ENCODE measurements around the gene AGMO.

Gene AGMO

GRCh38 chr7:15464667-15465121, 97.1 kb downstream of the AGMO start:
- H3K27me3 Mint-ChIP-seq = no peaks in the 10 kb centered on the region
- no peak overlapping the region for H3K27ac Mint-ChIP-seq
- H3K36me3 Mint-ChIP-seq (ENCODE audit: low read depth) = no peaks in the 10 kb centered on the region
- no peak overlapping the region for H3K4me3 Mint-ChIP-seq
- no peaks in the 10 kb centered on the region for H3K9me3 Mint-ChIP-seq
- no peaks in the 10 kb centered on the region for H3K4me1 Mint-ChIP-seq (ENCODE audit: low read depth)

DNA sequence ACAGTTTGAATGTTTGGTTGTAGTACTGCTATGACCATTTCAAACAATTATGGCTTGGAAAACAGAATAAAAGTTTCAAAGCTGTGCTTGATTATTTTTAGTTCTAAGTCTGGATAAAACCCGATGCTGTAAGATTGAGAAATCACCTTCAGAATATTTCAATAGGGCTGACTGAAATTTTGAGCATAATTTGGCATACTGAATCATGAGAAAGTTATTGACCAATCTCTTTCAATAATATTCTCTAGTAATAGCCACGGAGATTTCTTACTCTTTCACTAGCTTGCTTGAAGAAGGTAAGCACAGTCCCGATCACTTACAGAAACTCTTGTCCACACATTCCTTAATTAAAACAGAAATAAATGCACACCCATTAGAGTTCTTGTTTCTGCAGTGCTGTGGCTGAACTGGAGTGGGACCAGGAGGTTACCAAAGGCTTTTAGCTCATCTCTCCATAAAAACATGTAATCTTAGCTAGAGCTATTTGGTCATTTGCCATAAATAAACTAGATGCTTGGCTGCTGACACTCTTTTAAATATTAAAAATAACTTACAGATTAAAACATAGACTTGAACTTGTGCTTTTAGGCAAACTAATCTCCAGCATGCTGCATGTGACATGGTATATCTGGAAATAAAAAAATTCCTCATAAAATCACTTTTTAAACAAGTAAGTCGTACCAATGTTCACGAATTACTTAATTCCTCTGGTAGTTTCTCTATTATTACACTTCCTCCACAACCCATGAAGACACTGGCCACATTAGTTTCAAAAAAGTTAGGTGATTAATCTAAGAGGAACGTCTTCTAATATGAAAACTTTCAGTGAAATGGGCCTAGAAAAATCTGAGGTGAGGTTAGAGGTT, 97.8 kb downstream of the AGMO start:
- Mint-ChIP-seq H3K27ac (no peak overlapping the region), H3K4me1 (ENCODE audit: low read depth) (no peaks in the 10 kb centered on the region), H3K36me3 (ENCODE audit: low read depth) (no peaks in the 10 kb centered on the region), H3K27me3 (no peaks in the 10 kb centered on the region), H3K4me3 (no peak overlapping the region), H3K9me3 (peaks cover 3% of the 10 kb centered on the region)

DNA sequence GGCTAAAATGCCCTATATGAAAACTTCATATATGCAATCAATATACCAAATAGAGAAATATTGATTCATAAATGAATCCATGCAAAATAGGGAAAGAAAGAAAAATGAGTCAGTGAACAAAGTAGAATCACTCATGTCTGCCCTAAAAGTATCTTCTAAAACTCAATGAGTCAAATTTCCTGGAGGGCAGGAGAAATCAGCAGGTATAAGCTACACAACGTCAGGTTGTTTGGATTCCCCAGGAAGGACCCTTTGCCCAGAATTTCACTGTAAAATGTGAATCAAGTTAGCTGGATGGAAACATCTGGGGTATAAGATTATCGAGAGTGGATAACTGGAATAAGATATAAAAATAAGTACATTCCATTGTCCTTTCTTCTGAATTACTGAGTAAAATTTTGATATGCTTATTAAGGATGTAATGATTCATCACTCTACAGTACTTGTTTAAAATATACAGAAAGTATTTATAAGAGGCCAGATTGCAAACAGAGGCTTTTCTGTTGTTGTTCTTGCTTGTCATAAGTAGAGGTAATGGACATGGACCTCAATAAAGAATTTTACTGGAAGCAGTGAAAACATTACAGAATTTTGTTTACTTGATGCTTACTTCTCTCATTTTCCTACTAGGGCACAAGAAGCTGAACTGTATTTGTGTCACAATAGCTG, 99.0 kb downstream of the AGMO start:
- no peak overlapping the region for H3K4me3 Mint-ChIP-seq
- no peaks in the 10 kb centered on the region for H3K27me3 Mint-ChIP-seq
- peaks cover 5% of the 10 kb centered on the region for H3K9me3 Mint-ChIP-seq
- no peak overlapping the region for H3K27ac Mint-ChIP-seq
- H3K4me1 Mint-ChIP-seq (ENCODE audit: low read depth) = no peaks in the 10 kb centered on the region
- H3K36me3 Mint-ChIP-seq (ENCODE audit: low read depth) = no peaks in the 10 kb centered on the region

DNA sequence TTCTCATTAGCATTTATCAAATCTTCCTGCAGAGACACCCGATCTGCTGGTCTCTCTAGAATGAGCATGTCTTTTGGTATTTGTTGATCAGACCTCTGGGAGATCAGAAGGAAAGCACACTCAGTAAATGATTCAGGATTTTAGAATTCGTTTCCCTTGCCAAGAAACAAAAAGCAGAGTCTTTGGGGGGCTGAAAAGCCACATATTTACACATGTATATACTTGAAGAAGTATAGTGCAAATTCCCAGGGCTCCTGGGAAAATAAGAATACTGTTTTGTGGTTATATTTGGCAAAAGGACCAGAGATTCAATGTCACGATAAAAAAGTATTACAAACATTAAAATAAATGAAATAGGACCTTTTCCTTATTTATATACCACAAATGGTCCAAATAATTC, 100.2 kb downstream of the AGMO start:
- H3K4me3 Mint-ChIP-seq = no peak overlapping the region
- no peak overlapping the region for H3K27ac Mint-ChIP-seq
- peaks cover 5% of the 10 kb centered on the region for H3K9me3 Mint-ChIP-seq
- no peaks in the 10 kb centered on the region for H3K27me3 Mint-ChIP-seq
- no peaks in the 10 kb centered on the region for H3K4me1 Mint-ChIP-seq (ENCODE audit: low read depth)
- H3K36me3 Mint-ChIP-seq (ENCODE audit: low read depth) = no peaks in the 10 kb centered on the region

GRCh38 chr7:15459018-15459615, 102.7 kb downstream of the AGMO start:
- Mint-ChIP-seq H3K9me3 (peaks cover 5% of the 10 kb centered on the region), H3K27ac (no peak overlapping the region), H3K36me3 (ENCODE audit: low read depth) (no peaks in the 10 kb centered on the region), H3K4me3 (no peak overlapping the region), H3K27me3 (no peaks in the 10 kb centered on the region), H3K4me1 (ENCODE audit: low read depth) (no peaks in the 10 kb centered on the region)

DNA sequence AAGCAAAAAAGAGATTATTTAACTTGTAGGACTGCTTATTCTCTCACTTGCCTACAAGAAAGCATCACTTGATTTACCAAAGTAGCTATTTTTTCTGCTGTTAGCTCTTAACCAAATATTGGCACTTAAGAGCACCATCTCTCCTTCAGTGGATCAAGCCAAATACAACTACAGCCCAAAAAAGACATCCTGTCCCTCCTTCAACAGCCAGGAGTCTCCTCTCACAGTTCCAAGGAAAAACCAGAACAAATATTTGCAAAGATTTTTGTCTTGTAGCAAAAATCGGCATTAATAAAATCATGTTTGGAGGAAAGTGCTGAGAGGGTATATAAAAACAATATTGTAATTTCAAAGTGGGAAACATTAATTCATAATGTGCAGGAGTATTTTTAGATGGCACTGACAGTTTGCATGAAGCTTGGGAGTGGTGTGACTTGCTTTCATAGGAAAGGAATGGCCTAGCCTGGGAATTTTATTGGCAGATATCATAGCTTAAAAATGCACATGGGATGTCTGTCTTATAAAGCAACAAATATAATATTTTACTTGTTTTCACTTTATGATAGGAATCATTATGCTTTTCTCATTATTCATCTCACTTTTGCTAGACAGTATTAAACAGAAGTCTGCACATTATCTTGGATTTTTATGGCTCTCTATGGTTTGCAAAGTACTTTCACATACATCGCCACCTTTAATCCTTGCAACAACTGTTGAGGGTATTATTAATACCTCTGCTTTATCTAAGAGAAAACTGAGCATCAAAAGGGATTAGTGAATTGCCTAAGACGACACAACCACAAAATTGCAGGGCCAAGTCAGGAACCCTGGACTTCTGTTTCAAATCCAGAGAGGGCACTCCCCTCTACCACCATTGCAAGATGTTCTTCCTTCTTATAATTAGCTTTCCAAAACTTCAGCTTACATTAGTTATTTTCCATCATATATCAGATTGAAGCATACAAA, 103.5 kb downstream of the AGMO start:
- Mint-ChIP-seq H3K36me3 (ENCODE audit: low read depth) (no peaks in the 10 kb centered on the region), H3K27me3 (no peaks in the 10 kb centered on the region), H3K4me3 (no peak overlapping the region), H3K9me3 (peaks cover 7% of the 10 kb centered on the region), H3K4me1 (ENCODE audit: low read depth) (no peaks in the 10 kb centered on the region), H3K27ac (no peak overlapping the region)

- H3K36me3 Mint-ChIP-seq (ENCODE audit: low read depth) = no peaks in the 10 kb centered on the region
- H3K27me3 Mint-ChIP-seq = no peaks in the 10 kb centered on the region
- no peak overlapping the region for H3K4me3 Mint-ChIP-seq
- H3K27ac Mint-ChIP-seq = no peak overlapping the region
- H3K9me3 Mint-ChIP-seq = peaks cover 13% of the 10 kb centered on the region
- no peaks in the 10 kb centered on the region for H3K4me1 Mint-ChIP-seq (ENCODE audit: low read depth)
Observed at GRCh38 chr7:15452670-15453069, 109.1 kb downstream of the AGMO start.

- H3K27ac Mint-ChIP-seq = no peak overlapping the region
- H3K4me3 Mint-ChIP-seq = no peak overlapping the region
- H3K4me1 Mint-ChIP-seq (ENCODE audit: low read depth) = no peaks in the 10 kb centered on the region
- H3K27me3 Mint-ChIP-seq = no peaks in the 10 kb centered on the region
- no peaks in the 10 kb centered on the region for H3K36me3 Mint-ChIP-seq (ENCODE audit: low read depth)
- H3K9me3 Mint-ChIP-seq = peaks cover 29% of the 10 kb centered on the region
Observed at GRCh38 chr7:15446722-15447121, 115.1 kb downstream of the AGMO start.

DNA sequence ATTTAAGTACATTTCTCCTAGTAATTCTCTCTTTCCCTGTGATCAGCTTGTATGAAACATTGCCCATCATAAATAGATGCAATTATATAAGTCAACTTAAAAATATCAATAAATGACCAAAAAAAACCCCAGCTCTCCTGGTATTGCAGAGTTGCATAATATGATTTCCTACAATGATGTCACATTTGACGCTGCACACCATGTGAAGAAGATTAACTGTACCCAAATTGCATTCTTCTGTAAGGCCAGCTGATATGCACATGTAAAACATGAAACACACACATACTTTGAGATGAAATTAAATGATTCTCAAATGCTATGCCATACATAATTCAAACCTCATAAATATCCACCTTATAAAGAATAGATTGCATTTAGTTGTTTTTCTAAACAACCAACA, 115.5 kb downstream of the AGMO start:
- H3K4me3 Mint-ChIP-seq = no peak overlapping the region
- H3K27ac Mint-ChIP-seq = no peak overlapping the region
- no peaks in the 10 kb centered on the region for H3K27me3 Mint-ChIP-seq
- no peaks in the 10 kb centered on the region for H3K4me1 Mint-ChIP-seq (ENCODE audit: low read depth)
- peaks cover 26% of the 10 kb centered on the region for H3K9me3 Mint-ChIP-seq
- no peaks in the 10 kb centered on the region for H3K36me3 Mint-ChIP-seq (ENCODE audit: low read depth)

DNA sequence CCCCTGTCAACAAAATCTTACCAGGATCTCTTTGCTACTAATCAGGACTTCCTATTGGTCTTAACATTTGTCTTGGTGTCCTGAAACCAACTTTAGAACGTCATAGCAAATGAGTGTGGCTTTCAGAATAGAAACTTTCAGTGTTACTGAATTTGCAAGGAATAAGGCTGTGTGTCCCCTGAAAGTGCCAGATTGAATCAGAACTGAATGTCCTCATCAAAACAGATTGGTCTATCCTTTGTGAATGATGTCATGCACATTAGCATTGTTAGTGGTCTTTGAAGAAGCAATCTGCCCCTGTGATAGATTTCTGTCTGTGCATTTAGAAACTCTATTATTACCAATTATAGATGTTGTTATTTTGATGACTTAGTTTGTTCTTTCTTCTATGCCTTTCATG, 119.9 kb downstream of the AGMO start:
- H3K9me3 Mint-ChIP-seq = peaks cover 20% of the 10 kb centered on the region
- no peaks in the 10 kb centered on the region for H3K4me1 Mint-ChIP-seq (ENCODE audit: low read depth)
- H3K27ac Mint-ChIP-seq = no peak overlapping the region
- no peaks in the 10 kb centered on the region for H3K27me3 Mint-ChIP-seq
- H3K4me3 Mint-ChIP-seq = no peak overlapping the region
- H3K36me3 Mint-ChIP-seq (ENCODE audit: low read depth) = no peaks in the 10 kb centered on the region

DNA sequence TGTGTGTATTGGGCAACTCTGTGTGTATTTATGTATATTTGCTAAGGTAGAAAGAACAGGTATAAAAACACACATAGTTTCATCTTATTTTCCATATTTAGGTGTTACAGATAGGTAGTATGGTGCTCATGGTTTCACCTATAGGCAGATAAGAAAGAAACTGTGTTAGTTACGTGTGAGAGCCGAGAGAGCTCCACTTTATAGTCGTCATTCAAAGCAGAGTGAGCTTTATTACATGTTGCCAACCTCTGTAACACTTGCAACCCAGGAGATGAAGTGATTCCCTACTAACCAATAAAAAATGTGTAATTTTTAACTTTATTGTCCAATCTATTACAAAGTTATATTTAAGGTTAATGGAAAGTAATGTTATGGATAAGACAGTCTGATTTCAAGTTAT, 121.3 kb downstream of the AGMO start:
- H3K36me3 Mint-ChIP-seq (ENCODE audit: low read depth) = no peaks in the 10 kb centered on the region
- H3K27ac Mint-ChIP-seq = no peak overlapping the region
- no peaks in the 10 kb centered on the region for H3K27me3 Mint-ChIP-seq
- peaks cover 26% of the 10 kb centered on the region for H3K9me3 Mint-ChIP-seq
- H3K4me1 Mint-ChIP-seq (ENCODE audit: low read depth) = no peaks in the 10 kb centered on the region
- no peak overlapping the region for H3K4me3 Mint-ChIP-seq

DNA sequence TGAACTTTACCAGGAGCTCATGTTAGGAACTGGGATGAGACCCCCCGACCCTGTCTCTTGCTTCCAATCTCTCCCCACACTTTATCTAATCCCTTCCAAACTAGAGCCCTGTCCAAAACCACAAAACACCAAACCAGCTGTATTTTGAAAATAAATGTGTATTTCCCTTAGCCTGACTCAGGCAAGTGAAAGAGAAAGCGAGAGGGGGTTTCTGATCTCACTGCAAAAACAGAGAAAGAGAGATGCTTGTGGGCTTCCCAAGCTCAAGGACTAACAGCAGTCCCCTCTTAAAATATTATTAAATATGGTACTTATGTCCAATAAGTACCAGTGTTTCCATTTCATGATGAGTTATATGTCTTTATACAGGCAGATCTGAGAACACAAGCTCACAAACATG, 122.0 kb downstream of the AGMO start:
- H3K4me3 Mint-ChIP-seq = no peak overlapping the region
- H3K27ac Mint-ChIP-seq = no peak overlapping the region
- no peaks in the 10 kb centered on the region for H3K27me3 Mint-ChIP-seq
- no peaks in the 10 kb centered on the region for H3K36me3 Mint-ChIP-seq (ENCODE audit: low read depth)
- peaks cover 29% of the 10 kb centered on the region for H3K9me3 Mint-ChIP-seq
- no peaks in the 10 kb centered on the region for H3K4me1 Mint-ChIP-seq (ENCODE audit: low read depth)

GRCh38 chr7:15433151-15433550, 128.7 kb downstream of the AGMO start:
- Mint-ChIP-seq H3K27ac (no peak overlapping the region), H3K4me3 (no peak overlapping the region), H3K4me1 (ENCODE audit: low read depth) (no peaks in the 10 kb centered on the region), H3K36me3 (ENCODE audit: low read depth) (no peaks in the 10 kb centered on the region), H3K9me3 (peaks cover 13% of the 10 kb centered on the region), H3K27me3 (no peaks in the 10 kb centered on the region)

DNA sequence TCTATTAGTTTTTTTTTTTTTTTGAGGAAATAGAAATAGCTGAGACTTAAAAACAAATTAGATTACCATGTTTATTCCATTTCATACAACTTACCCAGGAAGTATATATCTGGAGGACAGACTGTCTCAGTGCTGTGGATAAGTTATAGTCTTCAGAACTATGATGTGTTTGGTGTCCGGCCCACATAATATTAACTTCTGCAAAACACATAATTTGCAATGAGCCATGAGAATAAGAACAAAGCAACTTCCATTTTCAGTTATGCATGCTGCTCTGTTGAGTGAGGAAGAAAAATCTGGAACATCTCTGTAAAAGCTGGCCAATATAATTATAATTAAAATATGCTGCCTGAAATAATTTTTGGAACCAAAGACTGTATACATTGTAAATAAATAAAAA, 130.9 kb downstream of the AGMO start:
- Mint-ChIP-seq H3K4me1 (ENCODE audit: low read depth) (no peaks in the 10 kb centered on the region), H3K27ac (no peak overlapping the region), H3K36me3 (ENCODE audit: low read depth) (no peaks in the 10 kb centered on the region), H3K27me3 (no peaks in the 10 kb centered on the region), H3K9me3 (peaks cover 14% of the 10 kb centered on the region), H3K4me3 (no peak overlapping the region)
